CD4-positive, alpha-beta T cell (primary cell): ENCODE data around the gene HELQ. TPM values are rescaled to one million over a fixed set of nuclear protein-coding genes. Genes with fewer than 3 reads are reported as not detected.

Experiments
- ATAC-seq: fragments of 200-7000 bp; cut with Tn5 transposase; one replicate; pipeline ENCODE4 v1.10.0; 2022; ENCODE audit warnings: mild to moderate bottlenecking; ENCODE audit not compliant: poor library complexity
- CTCF ChIA-PET: fragments of 350-600 bp; sonication (Branson Sonifier 250); formaldehyde crosslinking; loops from one replicate; lab custom pipeline; 2021; ENCODE audit warnings: antibody characterized with exemption, inconsistent platforms; lab: Charles Lee
- POLR2A ChIA-PET: fragments of 350-600 bp; sonication (Branson Sonifier 250); formaldehyde crosslinking; loops from one replicate; lab custom pipeline; 2021; ENCODE audit warnings: antibody characterized with exemption, inconsistent platforms; lab: Charles Lee
- DNase-seq, 14 experiments: peaks; one replicate each; pipeline ENCODE4 v3.0.0-alpha.2; 2013 to 2020; ENCODE audit warnings: mixed read lengths in 2 of 14
- H3K27ac ChIP-seq, 2 donors: one replicate each; pipeline versions ENCODE4 v1.5.1 to v1.7.0; 2013; ENCODE audit warnings: low read length in 2 of 2, low read depth in 1 of 2, mild to moderate bottlenecking in 1 of 2
- H3K27me3 ChIP-seq, 2 experiments: 1 replicate in 1 of 2; 2 replicates in 1 of 2; pipeline versions ENCODE4 v1.6.1 to v1.7.0; 2013; ENCODE audit warnings: low read length in 2 of 2, control low read depth in 1 of 2, mild to moderate bottlenecking in 1 of 2, moderate library complexity in 1 of 2; ENCODE audit not compliant: insufficient read depth in 2 of 2, control insufficient read depth in 1 of 2
- H3K36me3 ChIP-seq: one replicate; pipeline ENCODE4 v1.6.1; 2013; ENCODE audit warnings: low read length, control low read depth; ENCODE audit not compliant: insufficient read depth
- H3K4me1 ChIP-seq: one replicate; pipeline ENCODE4 v1.6.1; 2013; ENCODE audit warnings: low read length, control low read depth; ENCODE audit not compliant: insufficient read depth
- H3K4me3 ChIP-seq: one replicate; pipeline ENCODE4 v1.5.1; 2013; ENCODE audit warnings: mild to moderate bottlenecking, low read length, moderate library complexity
- H3K9me3 ChIP-seq, 2 experiments: 1 replicate in 1 of 2; 2 replicates in 1 of 2; pipeline versions ENCODE4 v1.6.1 to v1.7.0; 2013; ENCODE audit warnings: low read length in 2 of 2, mild to moderate bottlenecking in 2 of 2, control low read depth in 1 of 2, moderate library complexity in 1 of 2; ENCODE audit not compliant: control insufficient read depth in 1 of 2, insufficient read depth in 1 of 2
- H3K27ac Mint-ChIP-seq: one replicate; pipeline ENCODE4 v1.8.0; 2020; ENCODE audit warnings: mixed read lengths
- H3K27me3 Mint-ChIP-seq: one replicate; pipeline ENCODE4 v1.8.0; 2021; ENCODE audit warnings: mixed read lengths
- H3K36me3 Mint-ChIP-seq: one replicate; pipeline ENCODE4 v1.8.0; 2021; ENCODE audit warnings: low read depth, mixed read lengths
- H3K4me1 Mint-ChIP-seq: one replicate; pipeline ENCODE4 v1.8.0; 2021; ENCODE audit warnings: low read depth, mixed read lengths
- H3K4me3 Mint-ChIP-seq: one replicate; pipeline ENCODE4 v1.8.0; 2020; ENCODE audit warnings: mild to moderate bottlenecking, mixed read lengths
- H3K9me3 Mint-ChIP-seq: one replicate; pipeline ENCODE4 v1.8.0; 2020; ENCODE audit warnings: mixed read lengths
- CTCF ChIP-seq: fragments of 200-600 bp; IDR thresholded peaks from one replicate; pipeline ENCODE4 v1.8.0; 2022; ENCODE audit warnings: antibody characterized with exemption, mild to moderate bottlenecking
- intact Hi-C, 2 experiments: fragments of 100-400 bp; cut with DNase I in 1 of 2; cut with micrococcal nuclease in 1 of 2; formaldehyde crosslinking; loops; one replicate each; pipeline versions ENCODE4 v1.15.1 to v1.9.0; 2023 to 2025; cut with DNase I, micrococcal nuclease
- total RNA-seq, 174 experiments: library from RNA in 2 of 174; stranded (reverse) in 2 of 174; gene quantifications; one replicate each; pipeline ENCODE4 v1.2.3 and lab custom pipeline; 2021 to 2026

HELQ gene
- total RNA-seq, 2 experiments from 2014 or later, result 21.5 to 24.1 TPM

- Mint-ChIP-seq H3K27me3 (no peaks in the 10 kb centered on the region), H3K27ac (no peak overlapping the region), H3K36me3 (no peaks in the 10 kb centered on the region), H3K9me3 (no peaks in the 10 kb centered on the region), H3K4me3 (no peak overlapping the region), H3K4me1 (peaks cover 13% of the 10 kb centered on the region)
- DNase-seq, result no peak
- ChIA-PET CTCF (interaction anchor here (1.1 to 1.3 kb wide), 2 partner anchors 9 to 334 kb away, joined by 3 to 5 read pairs; no protein-coding TSS in a partner anchor), POLR2A (no interaction called here)
- TF ChIP-seq CTCF, result no peak
- Histone ChIP-seq H3K36me3 (no peaks in the 10 kb centered on the region), H3K27me3 (no peaks in the 10 kb centered on the region), H3K27ac (no peak overlapping the region), H3K4me3 (no peak overlapping the region), H3K9me3 (no peaks in the 10 kb centered on the region), H3K4me1 (peaks cover 7% of the 10 kb centered on the region)
- ATAC-seq, result no peak
- intact Hi-C loops, result no loop called here
These were observed 66.4 kb downstream of the HELQ start for GRCh38 chr4:83389037-83389720.

GRCh38 chr4:83388313-83388676, 67.3 kb downstream of the HELQ start:
- H3K27ac ChIP-seq, result no peak overlapping the region
- H3K36me3 ChIP-seq, result no peaks in the 10 kb centered on the region
- intact Hi-C loops, result no loop called here
- H3K4me1 ChIP-seq, result peaks cover 7% of the 10 kb centered on the region
- TF ChIP-seq CTCF, result no peak
- no peak overlapping the region for H3K4me3 ChIP-seq
- Mint-ChIP-seq H3K27ac (no peak overlapping the region), H3K36me3 (no peaks in the 10 kb centered on the region), H3K4me3 (no peak overlapping the region), H3K9me3 (no peaks in the 10 kb centered on the region), H3K4me1 (peaks cover 13% of the 10 kb centered on the region), H3K27me3 (no peaks in the 10 kb centered on the region)
- peak in 8 of 14 experiments; percentile 3 to 67 (median 28) for DNase-seq
- ChIA-PET CTCF (interaction anchor here (1.1 to 1.3 kb wide), 2 partner anchors 8 to 333 kb away, joined by 3 to 5 read pairs; no protein-coding TSS in a partner anchor), POLR2A (interaction anchor here (1.0 to 1.3 kb wide), 2 partner anchors 20 to 104 kb away, joined by 3 to 5 read pairs; partner anchors contain the start of gene COQ2)
- no peaks in the 10 kb centered on the region for H3K27me3 ChIP-seq
- no peaks in the 10 kb centered on the region for H3K9me3 ChIP-seq
- ATAC-seq, result peak; percentile 77

GRCh38 chr4:83387476-83388312, 67.9 kb downstream of the HELQ start:
- no peak overlapping the region for H3K4me3 Mint-ChIP-seq
- H3K9me3 Mint-ChIP-seq, result no peaks in the 10 kb centered on the region
- no peaks in the 10 kb centered on the region for H3K36me3 Mint-ChIP-seq
- no peak overlapping the region for H3K27ac ChIP-seq
- no peak overlapping the region for H3K27ac Mint-ChIP-seq
- peaks cover 7% of the 10 kb centered on the region for H3K4me1 ChIP-seq
- peaks cover 13% of the 10 kb centered on the region for H3K4me1 Mint-ChIP-seq
- H3K9me3 ChIP-seq, result no peaks in the 10 kb centered on the region
- ChIA-PET POLR2A (interaction anchor here (1.0 to 1.3 kb wide), 2 partner anchors 20 to 103 kb away, joined by 3 to 5 read pairs; partner anchors contain the start of gene COQ2), CTCF (interaction anchor here (1.1 kb wide), 1 partner anchor 333 kb away, joined by 5 read pairs; no protein-coding TSS in a partner anchor)
- ATAC-seq (no peak), DNase-seq (no peak)
- intact Hi-C loops, result no loop called here
- H3K27me3 ChIP-seq, result no peaks in the 10 kb centered on the region
- no peaks in the 10 kb centered on the region for H3K36me3 ChIP-seq
- TF ChIP-seq CTCF, result no peak
- no peaks in the 10 kb centered on the region for H3K27me3 Mint-ChIP-seq
- no peak overlapping the region for H3K4me3 ChIP-seq
